ENCODE measurements around the gene TMEM208. TPM values are rescaled to one million over a fixed set of nuclear protein-coding genes. Genes with fewer than 3 reads are reported as not detected.

TMEM208 gene
- total RNA-seq, 1 donor from 2014 or later = 33.1 TPM

DNA sequence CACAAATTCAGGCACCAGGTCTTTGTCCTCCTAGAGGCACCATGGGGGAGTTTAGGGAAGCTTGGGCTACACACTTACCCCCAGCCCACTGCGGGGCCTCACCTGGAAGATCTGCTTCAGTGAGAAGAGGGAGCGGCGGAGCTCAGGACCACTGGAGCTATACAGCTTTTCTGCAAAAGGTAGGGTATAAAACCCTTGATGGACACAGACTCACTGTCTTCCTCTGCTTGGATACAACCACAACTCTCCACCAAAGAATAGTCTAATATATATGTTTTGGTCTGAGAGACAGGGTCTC lies 11.3 kb downstream of the TMEM208 start:
- DNase-seq (no peak), ATAC-seq (no peak)
- TF ChIP-seq, protein P1, sequence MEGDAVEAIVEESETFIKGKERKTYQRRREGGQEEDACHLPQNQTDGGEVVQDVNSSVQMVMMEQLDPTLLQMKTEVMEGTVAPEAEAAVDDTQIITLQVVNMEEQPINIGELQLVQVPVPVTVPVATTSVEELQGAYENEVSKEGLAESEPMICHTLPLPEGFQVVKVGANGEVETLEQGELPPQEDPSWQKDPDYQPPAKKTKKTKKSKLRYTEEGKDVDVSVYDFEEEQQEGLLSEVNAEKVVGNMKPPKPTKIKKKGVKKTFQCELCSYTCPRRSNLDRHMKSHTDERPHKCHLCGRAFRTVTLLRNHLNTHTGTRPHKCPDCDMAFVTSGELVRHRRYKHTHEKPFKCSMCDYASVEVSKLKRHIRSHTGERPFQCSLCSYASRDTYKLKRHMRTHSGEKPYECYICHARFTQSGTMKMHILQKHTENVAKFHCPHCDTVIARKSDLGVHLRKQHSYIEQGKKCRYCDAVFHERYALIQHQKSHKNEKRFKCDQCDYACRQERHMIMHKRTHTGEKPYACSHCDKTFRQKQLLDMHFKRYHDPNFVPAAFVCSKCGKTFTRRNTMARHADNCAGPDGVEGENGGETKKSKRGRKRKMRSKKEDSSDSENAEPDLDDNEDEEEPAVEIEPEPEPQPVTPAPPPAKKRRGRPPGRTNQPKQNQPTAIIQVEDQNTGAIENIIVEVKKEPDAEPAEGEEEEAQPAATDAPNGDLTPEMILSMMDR (IDR thresholded peaks at IDR 0.05) = no peak
- peaks cover 64% of the 10 kb centered on the region for H3K36me3 ChIP-seq
- no peaks in the 10 kb centered on the region for H3K27me3 ChIP-seq (ENCODE audit: low read depth)
- H3K9me3 ChIP-seq = no peaks in the 10 kb centered on the region
- intact Hi-C loops (cut with DNase I) = no loop called here
- H3K4me1 ChIP-seq = peaks cover 43% of the 10 kb centered on the region
- H3K4me3 ChIP-seq = no peak overlapping the region
- no peak overlapping the region for H3K27ac ChIP-seq

DNA sequence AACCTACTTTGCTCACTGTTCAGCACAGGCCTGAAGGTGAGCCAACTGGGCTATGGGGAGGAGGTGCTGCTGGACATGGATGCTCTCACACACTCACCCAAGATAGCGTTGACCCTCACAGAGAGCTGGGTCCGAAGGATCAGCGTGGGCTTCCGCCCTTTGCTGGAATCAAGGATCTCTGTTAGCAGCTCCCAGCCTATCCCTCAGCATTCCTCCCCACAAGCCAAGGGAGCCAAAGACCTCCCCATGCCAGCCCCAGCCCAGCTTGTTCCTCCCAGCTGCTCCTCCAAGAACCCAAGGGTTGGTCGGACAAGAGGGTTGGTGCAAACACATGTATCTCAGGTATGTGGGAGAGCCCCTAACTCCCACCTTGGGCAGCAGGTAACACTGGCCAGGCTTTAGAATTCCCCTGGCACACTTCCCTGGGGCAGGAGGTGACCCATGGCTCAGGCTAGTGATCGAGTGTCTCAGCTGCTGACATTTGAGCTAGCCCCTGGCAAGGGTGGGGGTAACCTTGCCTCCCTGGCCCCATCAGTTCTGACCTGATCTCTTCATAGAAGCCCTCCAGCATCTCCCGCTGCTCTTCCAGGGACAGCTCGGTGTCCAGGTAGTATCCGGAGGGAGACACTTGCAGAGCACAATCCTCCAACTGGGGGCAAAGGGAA lies 12.0 kb downstream of the TMEM208 start:
- Histone ChIP-seq H3K27ac (peak overlapping the region; percentile 42), H3K4me3 (no peak overlapping the region), H3K27me3 (ENCODE audit: low read depth) (no peaks in the 10 kb centered on the region), H3K36me3 (peaks cover 56% of the 10 kb centered on the region), H3K9me3 (no peaks in the 10 kb centered on the region), H3K4me1 (peaks cover 50% of the 10 kb centered on the region)
- intact Hi-C loops (cut with DNase I) = no loop called here
- no peak for ATAC-seq
- TF ChIP-seq, protein P1 (IDR thresholded peaks at IDR 0.05) = no peak
- DNase-seq = peak; percentile 33

DNA sequence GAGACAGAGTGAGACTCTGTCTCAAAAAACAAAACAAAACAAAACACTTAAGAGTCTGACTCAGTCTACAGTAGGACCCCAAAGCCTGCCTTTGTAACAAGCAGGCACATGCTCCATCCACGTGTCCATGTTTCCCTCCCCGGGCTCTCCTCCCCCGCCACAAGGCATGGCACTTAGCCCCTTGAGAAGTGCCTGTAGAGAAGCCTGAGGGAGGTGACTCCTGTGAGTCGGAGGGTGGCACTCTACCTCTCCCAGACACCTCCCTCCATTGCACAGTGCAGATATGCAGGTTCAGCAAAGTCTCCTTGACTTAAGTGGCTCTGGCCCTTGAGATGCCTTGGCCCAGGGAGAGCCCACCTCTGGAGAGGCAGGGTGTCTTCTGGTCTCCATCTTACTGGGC lies 13.6 kb downstream of the TMEM208 start:
- H3K9me3 ChIP-seq = no peaks in the 10 kb centered on the region
- intact Hi-C loops (cut with DNase I) = no loop called here
- peak overlapping the region; percentile 93 for H3K27ac ChIP-seq
- peaks cover 41% of the 10 kb centered on the region for H3K36me3 ChIP-seq
- H3K4me1 ChIP-seq = peaks cover 65% of the 10 kb centered on the region
- TF ChIP-seq, protein P1 (IDR thresholded peaks at IDR 0.05) = no peak
- H3K27me3 ChIP-seq (ENCODE audit: low read depth) = no peaks in the 10 kb centered on the region
- DNase-seq (peak; percentile 84), ATAC-seq (peak; percentile 80 to 85)
- peak overlapping the region; percentile 11 for H3K4me3 ChIP-seq

DNA sequence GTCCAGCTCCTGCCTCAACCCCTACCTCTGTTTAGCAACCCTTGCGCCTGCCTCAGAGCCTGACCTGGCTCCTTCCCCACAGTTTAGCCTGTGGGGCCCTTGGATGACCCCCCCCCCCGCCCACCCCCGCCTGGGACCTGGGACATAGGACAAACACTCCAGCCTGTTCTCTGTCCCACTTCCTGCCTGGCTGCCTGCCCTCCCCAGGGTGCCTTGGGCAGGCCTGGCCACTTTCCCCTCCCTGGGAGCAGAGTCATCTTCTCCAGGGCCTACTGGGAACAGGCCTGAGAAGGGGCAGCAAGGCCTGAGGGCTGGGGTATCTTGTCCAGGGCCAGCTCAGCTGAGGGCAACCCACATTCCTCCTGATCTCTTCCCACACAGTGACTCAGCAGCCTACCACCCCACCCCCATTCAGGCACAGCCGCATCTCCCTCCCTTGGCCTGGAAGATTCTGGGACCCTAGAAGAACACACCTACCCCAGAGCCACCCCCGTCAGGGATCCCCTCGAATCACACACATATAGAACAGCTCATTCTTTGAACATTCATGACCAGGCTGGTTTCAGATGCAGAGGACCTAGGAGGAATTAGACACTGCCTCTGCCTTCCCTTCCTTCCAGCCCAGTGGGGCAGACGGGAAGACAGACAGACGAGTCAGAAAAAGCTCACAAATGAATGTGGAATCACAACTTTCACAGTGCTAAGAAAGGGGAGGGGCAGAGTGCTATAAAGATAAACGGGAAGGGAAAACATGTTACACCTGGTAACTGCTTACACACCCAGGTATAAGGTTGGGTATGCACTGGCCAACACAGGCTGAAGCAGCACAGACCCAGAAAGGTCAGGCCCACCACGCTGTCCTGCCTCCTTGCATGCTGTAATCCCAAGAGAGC lies 14.3 kb downstream of the TMEM208 start:
- H3K4me1 ChIP-seq = peaks cover 70% of the 10 kb centered on the region
- H3K36me3 ChIP-seq = peaks cover 33% of the 10 kb centered on the region
- peak overlapping the region; percentile 11 for H3K4me3 ChIP-seq
- no peaks in the 10 kb centered on the region for H3K27me3 ChIP-seq (ENCODE audit: low read depth)
- ATAC-seq (peak; percentile 71 to 80), DNase-seq (peak; percentile 90)
- TF ChIP-seq, protein P1 (IDR thresholded peaks at IDR 0.05) = no peak
- intact Hi-C loops (cut with DNase I) = no loop called here
- no peaks in the 10 kb centered on the region for H3K9me3 ChIP-seq
- H3K27ac ChIP-seq = peak overlapping the region; percentile 93

DNA sequence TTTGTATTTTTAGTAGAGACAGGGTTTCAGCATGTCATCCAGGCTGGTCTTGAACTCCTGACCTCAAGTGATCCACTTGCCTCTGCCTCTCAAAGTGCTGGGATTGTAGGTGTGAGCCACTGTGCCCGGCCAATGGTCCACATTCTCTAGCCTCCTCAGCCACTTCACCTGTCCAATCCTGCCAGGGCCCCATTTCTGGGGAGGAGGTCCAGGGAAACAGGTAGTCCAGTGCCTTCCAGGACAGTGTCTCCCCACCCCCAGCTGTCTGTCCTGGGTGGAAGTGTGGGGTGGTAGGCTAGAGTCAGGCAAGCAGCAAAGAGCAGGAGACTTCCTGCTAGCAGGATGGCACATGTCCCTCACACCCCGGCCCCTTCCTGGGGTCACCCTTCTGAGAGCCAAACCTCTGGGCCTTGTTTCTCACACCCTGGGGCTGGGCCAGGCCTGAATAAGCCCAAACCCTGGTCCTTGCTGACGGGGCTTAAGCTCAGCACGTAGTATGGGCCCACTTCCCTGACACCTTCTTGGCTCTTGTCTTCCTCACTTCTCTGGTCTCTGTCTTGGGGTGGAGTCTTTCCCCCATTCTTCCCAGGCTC lies 15.3 kb downstream of the TMEM208 start:
- no peaks in the 10 kb centered on the region for H3K27me3 ChIP-seq (ENCODE audit: low read depth)
- DNase-seq (peak; percentile 69), ATAC-seq (no peak)
- TF ChIP-seq, protein P1 (IDR thresholded peaks at IDR 0.05) = no peak
- H3K9me3 ChIP-seq = no peaks in the 10 kb centered on the region
- peaks cover 70% of the 10 kb centered on the region for H3K4me1 ChIP-seq
- intact Hi-C loops (cut with DNase I) = no loop called here
- H3K4me3 ChIP-seq = no peak overlapping the region
- peak overlapping the region; percentile 93 for H3K27ac ChIP-seq
- H3K36me3 ChIP-seq = peaks cover 24% of the 10 kb centered on the region
